ENCODE results near the gene KLF11.
"Not testable (repeated sequence)": the region's sequence is repeated elsewhere in the genome, so short reads cannot be mapped to it uniquely, and the experiment has no call there.

Gene KLF11

GRCh38 chr2:10008809-10009176 is 34.6 kb upstream of the KLF11 start:
- Histone ChIP-seq H3K4me1 (ENCODE audit: insufficient read depth, low read length, poor library complexity, severe bottlenecking) (no peaks in the 10 kb centered on the region), H3F3A (ENCODE audit: low read depth) (no peaks in the 10 kb centered on the region), H3K4me2 (ENCODE audit: low read depth, low read length, poor library complexity, severe bottlenecking) (no peak overlapping the region)

GRCh38 chr2:10009271-10009810 is 34.0 kb upstream of the KLF11 start:
- Histone ChIP-seq H3K4me1 (ENCODE audit: insufficient read depth, low read length, poor library complexity, severe bottlenecking) (no peaks in the 10 kb centered on the region), H3K4me2 (ENCODE audit: low read depth, low read length, poor library complexity, severe bottlenecking) (no peak overlapping the region)

More at GRCh38 chr2:10008809-10009176, 34.6 kb upstream of the KLF11 start:
- H3K79me2 ChIP-seq (ENCODE audit: insufficient read depth, low read length) = no peaks in the 10 kb centered on the region
- TF ChIP-seq, protein P1, sequence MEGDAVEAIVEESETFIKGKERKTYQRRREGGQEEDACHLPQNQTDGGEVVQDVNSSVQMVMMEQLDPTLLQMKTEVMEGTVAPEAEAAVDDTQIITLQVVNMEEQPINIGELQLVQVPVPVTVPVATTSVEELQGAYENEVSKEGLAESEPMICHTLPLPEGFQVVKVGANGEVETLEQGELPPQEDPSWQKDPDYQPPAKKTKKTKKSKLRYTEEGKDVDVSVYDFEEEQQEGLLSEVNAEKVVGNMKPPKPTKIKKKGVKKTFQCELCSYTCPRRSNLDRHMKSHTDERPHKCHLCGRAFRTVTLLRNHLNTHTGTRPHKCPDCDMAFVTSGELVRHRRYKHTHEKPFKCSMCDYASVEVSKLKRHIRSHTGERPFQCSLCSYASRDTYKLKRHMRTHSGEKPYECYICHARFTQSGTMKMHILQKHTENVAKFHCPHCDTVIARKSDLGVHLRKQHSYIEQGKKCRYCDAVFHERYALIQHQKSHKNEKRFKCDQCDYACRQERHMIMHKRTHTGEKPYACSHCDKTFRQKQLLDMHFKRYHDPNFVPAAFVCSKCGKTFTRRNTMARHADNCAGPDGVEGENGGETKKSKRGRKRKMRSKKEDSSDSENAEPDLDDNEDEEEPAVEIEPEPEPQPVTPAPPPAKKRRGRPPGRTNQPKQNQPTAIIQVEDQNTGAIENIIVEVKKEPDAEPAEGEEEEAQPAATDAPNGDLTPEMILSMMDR (conservative IDR thresholded peaks at IDR 0.05; ENCODE audit: low read length) = no peak
- TF ChIP-seq EZH2phosphoT487 (IDR thresholded peaks at IDR 0.05; ENCODE audit: borderline replicate concordance) = no peak
- H3K4me3 ChIP-seq (ENCODE audit: low read length, poor library complexity, severe bottlenecking) = no peak overlapping the region
- no peaks in the 10 kb centered on the region for H3K36me3 ChIP-seq (ENCODE audit: insufficient read depth, low read length)
- no peaks in the 10 kb centered on the region; the same call in 1 of the 2 replicates for H3K9me3 ChIP-seq (ENCODE audit: insufficient read depth, low read depth, low read length)
- no peaks in the 10 kb centered on the region for H3K9me2 ChIP-seq (replicated peaks; ENCODE audit: low read depth, low read length)
- no peaks in the 10 kb centered on the region for H4K20me1 ChIP-seq (ENCODE audit: insufficient read depth, low read length, poor library complexity, severe bottlenecking)
- no peak overlapping the region for H3K9ac ChIP-seq (ENCODE audit: low read depth, low read length, poor library complexity, severe bottlenecking)
- H3K27me3 ChIP-seq (ENCODE audit: insufficient read depth, low read length, poor library complexity, severe bottlenecking) = no peaks in the 10 kb centered on the region
- H2AFZ ChIP-seq (ENCODE audit: low read length) = no peak overlapping the region

GRCh38 chr2:10009811-10010781 is 33.3 kb upstream of the KLF11 start:
- H3K4me2 ChIP-seq (ENCODE audit: low read depth, low read length, poor library complexity, severe bottlenecking) = no peak overlapping the region
- H3K36me3 ChIP-seq (ENCODE audit: insufficient read depth, low read length) = no peaks in the 10 kb centered on the region
- no peaks in the 10 kb centered on the region for H3K9me2 ChIP-seq (replicated peaks; ENCODE audit: low read depth, low read length)

More at GRCh38 chr2:10009271-10009810, 34.0 kb upstream of the KLF11 start:
- H4K20me1 ChIP-seq (ENCODE audit: insufficient read depth, low read length, poor library complexity, severe bottlenecking) = no peaks in the 10 kb centered on the region
- H3K79me2 ChIP-seq (ENCODE audit: insufficient read depth, low read length) = no peaks in the 10 kb centered on the region
- H3F3A ChIP-seq (ENCODE audit: low read depth) = no peaks in the 10 kb centered on the region
- no peak overlapping the region for H3K9ac ChIP-seq (ENCODE audit: low read depth, low read length, poor library complexity, severe bottlenecking)
- no peaks in the 10 kb centered on the region for H3K36me3 ChIP-seq (ENCODE audit: insufficient read depth, low read length)
- H3K4me3 ChIP-seq (ENCODE audit: low read length, poor library complexity, severe bottlenecking) = no peak overlapping the region
- no peaks in the 10 kb centered on the region for H3K9me2 ChIP-seq (replicated peaks; ENCODE audit: low read depth, low read length)
- H3K9me3 ChIP-seq (ENCODE audit: insufficient read depth, low read depth, low read length) = no peaks in the 10 kb centered on the region; the same call in 1 of the 2 replicates
- H3K27me3 ChIP-seq (ENCODE audit: insufficient read depth, low read length, poor library complexity, severe bottlenecking) = no peaks in the 10 kb centered on the region
- TF ChIP-seq, protein P1 (conservative IDR thresholded peaks at IDR 0.05; ENCODE audit: low read length) = no peak
- TF ChIP-seq EZH2phosphoT487 (IDR thresholded peaks at IDR 0.05; ENCODE audit: borderline replicate concordance) = no peak
- H2AFZ ChIP-seq (ENCODE audit: low read length) = no peak overlapping the region

GRCh38 chr2:10010861-10011605 is 32.3 kb upstream of the KLF11 start:
- H3K27me3 ChIP-seq (ENCODE audit: insufficient read depth, low read length, poor library complexity, severe bottlenecking); H3K9me3 ChIP-seq (ENCODE audit: insufficient read depth, low read depth, low read length); H3K4me1 ChIP-seq (ENCODE audit: insufficient read depth, low read length, poor library complexity, severe bottlenecking); H2AFZ ChIP-seq (ENCODE audit: low read length); H3K36me3 ChIP-seq (ENCODE audit: insufficient read depth, low read length); H3K9ac ChIP-seq (ENCODE audit: low read depth, low read length, poor library complexity, severe bottlenecking); H3K4me3 ChIP-seq (ENCODE audit: low read length, poor library complexity, severe bottlenecking); H3K9me2 ChIP-seq (replicated peaks; ENCODE audit: low read depth, low read length); H3K4me2 ChIP-seq (ENCODE audit: low read depth, low read length, poor library complexity, severe bottlenecking); H3F3A ChIP-seq (ENCODE audit: low read depth); H3K79me2 ChIP-seq (ENCODE audit: insufficient read depth, low read length); H4K20me1 ChIP-seq (ENCODE audit: insufficient read depth, low read length, poor library complexity, severe bottlenecking): not testable (repeated sequence)

More at GRCh38 chr2:10009811-10010781, 33.3 kb upstream of the KLF11 start:
- Histone ChIP-seq H4K20me1 (ENCODE audit: insufficient read depth, low read length, poor library complexity, severe bottlenecking) (no peaks in the 10 kb centered on the region), H3K9me3 (ENCODE audit: insufficient read depth, low read depth, low read length) (no peaks in the 10 kb centered on the region; the same call in 1 of the 2 replicates), H3F3A (ENCODE audit: low read depth) (no peaks in the 10 kb centered on the region), H3K79me2 (ENCODE audit: insufficient read depth, low read length) (no peaks in the 10 kb centered on the region), H2AFZ (ENCODE audit: low read length) (no peak overlapping the region), H3K4me1 (ENCODE audit: insufficient read depth, low read length, poor library complexity, severe bottlenecking) (no peaks in the 10 kb centered on the region), H3K9ac (ENCODE audit: low read depth, low read length, poor library complexity, severe bottlenecking) (no peak overlapping the region), H3K27me3 (ENCODE audit: insufficient read depth, low read length, poor library complexity, severe bottlenecking) (no peaks in the 10 kb centered on the region), H3K4me3 (ENCODE audit: low read length, poor library complexity, severe bottlenecking) (no peak overlapping the region)
- TF ChIP-seq EZH2phosphoT487 (IDR thresholded peaks at IDR 0.05; ENCODE audit: borderline replicate concordance) = no peak
- TF ChIP-seq, protein P1 (conservative IDR thresholded peaks at IDR 0.05; ENCODE audit: low read length) = no peak

Measured in Loucy (cell line).